ENCODE measurements around the gene LTBP4. TPM values are rescaled to one million over a fixed set of nuclear protein-coding genes. Genes with fewer than 3 reads are reported as not detected.

The LTBP4 gene
- polyA plus RNA-seq, 1 of the 3 experiments (the other 2 are of a cell fraction): 24.8 TPM

DNA sequence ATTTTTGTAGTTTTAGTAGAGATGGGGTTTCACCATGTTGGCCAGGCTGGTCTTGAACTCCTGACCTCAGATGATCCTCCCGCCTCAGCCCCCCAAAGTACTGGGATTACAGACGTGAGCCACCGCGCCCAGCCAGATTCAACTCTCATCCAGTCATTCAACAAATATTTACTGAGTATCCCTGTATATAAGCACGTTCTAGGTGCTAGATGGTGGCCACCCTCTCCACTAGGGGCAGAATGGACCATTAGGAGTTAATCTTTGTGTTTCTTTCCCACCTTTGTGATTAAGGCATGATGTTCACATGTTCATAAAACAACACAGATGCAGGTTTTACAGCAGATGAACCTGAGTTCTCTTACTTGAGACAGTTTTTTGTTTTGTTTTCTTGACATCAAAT is 17.2 kb upstream of the LTBP4 start:
- POLR2A ChIA-PET: no interaction called here
- no peaks in the 10 kb centered on the region for H3K4me1 ChIP-seq (ENCODE audit: control insufficient read depth in 1 of 2, insufficient read depth in 2 of 2, low read depth in 1 of 2, low read length in 1 of 2)

DNA sequence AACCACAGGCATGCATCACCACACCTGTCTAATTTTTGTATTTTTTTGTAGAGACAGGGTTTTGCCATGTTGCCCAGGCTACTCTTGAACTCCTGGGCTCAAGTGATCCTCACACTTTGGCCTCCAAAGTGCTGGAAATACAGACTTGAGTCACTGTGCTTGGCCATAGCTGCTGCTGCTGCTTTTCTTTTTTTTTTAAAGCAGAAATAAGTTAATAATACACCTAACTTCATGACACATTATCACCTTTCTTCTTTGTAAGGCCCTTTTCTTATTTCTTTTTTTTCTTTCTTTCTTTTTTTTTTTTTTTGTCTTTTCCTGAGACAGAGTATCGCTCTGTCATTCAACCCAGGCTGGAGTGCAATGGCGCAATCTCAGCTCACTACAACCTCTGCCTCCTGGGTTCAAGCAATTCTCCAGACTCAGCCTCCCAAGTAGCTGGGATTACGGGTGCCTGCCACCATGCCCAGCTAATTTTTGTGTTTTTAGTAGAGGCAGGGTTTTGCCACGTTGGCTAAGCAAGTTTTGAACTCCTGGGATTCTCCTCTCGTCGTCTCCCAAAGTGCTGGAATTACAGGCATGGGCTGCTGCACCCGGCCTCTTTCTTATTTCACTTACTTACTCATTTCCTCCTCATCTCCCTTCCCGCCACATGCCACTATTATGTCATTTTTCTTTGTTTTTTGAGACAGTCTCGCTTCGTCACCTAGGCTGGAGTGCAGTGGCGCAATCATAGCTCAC is 15.8 kb upstream of the LTBP4 start:
- no peak overlapping the region for H3K9ac ChIP-seq
- H3K36me3 ChIP-seq (replicated peaks in 1 of 2; ENCODE audit: control insufficient read depth in 1 of 2, insufficient read depth in 2 of 2, low read length in 1 of 2): peaks cover 0 to 14% of the 10 kb centered on the region in 2 experiments
- no peaks in the 10 kb centered on the region for H3K79me2 ChIP-seq (ENCODE audit: insufficient read depth)
- no peak overlapping the region for H2AFZ ChIP-seq (ENCODE audit: low read depth)
- no peaks in the 10 kb centered on the region for H4K20me1 ChIP-seq (ENCODE audit: insufficient read depth)
- H3K4me2 ChIP-seq: no peak overlapping the region
- H3K27ac ChIP-seq (ENCODE audit: low read depth in 2 of 2, low read length in 1 of 2): peak overlapping the region in 1 of 2 experiments; percentile 21; a peak in 1 of 4 replicates
- no peak for TF ChIP-seq SMC3 (IDR thresholded peaks at IDR 0.05; ENCODE audit: low read depth, low read length)
- TF ChIP-seq YY1 (IDR thresholded peaks at IDR 0.05; ENCODE audit: low read depth): no peak
- TF ChIP-seq, protein P1, sequence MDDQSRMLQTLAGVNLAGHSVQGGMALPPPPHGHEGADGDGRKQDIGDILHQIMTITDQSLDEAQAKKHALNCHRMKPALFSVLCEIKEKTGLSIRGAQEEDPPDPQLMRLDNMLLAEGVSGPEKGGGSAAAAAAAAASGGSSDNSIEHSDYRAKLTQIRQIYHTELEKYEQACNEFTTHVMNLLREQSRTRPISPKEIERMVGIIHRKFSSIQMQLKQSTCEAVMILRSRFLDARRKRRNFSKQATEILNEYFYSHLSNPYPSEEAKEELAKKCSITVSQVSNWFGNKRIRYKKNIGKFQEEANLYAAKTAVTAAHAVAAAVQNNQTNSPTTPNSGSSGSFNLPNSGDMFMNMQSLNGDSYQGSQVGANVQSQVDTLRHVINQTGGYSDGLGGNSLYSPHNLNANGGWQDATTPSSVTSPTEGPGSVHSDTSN (IDR thresholded peaks at IDR 0.05): no peak
- TF ChIP-seq EP300 (IDR thresholded peaks at IDR 0.05; ENCODE audit: borderline replicate concordance in 1 of 2, low read depth in 1 of 2, low read length in 1 of 2): no peak
- no peak for TF ChIP-seq RCOR1 (IDR thresholded peaks at IDR 0.05; ENCODE audit: low read length)
- TF ChIP-seq RAD21 (IDR thresholded peaks at IDR 0.05; ENCODE audit: low read length): no peak
- no peak for TF ChIP-seq FOSL2 (IDR thresholded peaks at IDR 0.05; ENCODE audit: borderline replicate concordance, low read depth)
- TF ChIP-seq ELF1 (IDR thresholded peaks at IDR 0.05): no peak
- no peak for TF ChIP-seq FOXM1 (IDR thresholded peaks at IDR 0.05; ENCODE audit: low read depth)
- TF ChIP-seq RXRA (IDR thresholded peaks at IDR 0.05; ENCODE audit: borderline replicate concordance, low read depth): no peak
- TF ChIP-seq RFX5 (IDR thresholded peaks at IDR 0.05; ENCODE audit: low read length): no peak
- no peak for TF ChIP-seq SIN3A (IDR thresholded peaks at IDR 0.05; ENCODE audit: borderline replicate concordance, low read depth, low read length)
- no peak for TF ChIP-seq IRF3 (IDR thresholded peaks at IDR 0.05; ENCODE audit: low read depth, low read length)
- TF ChIP-seq JUND (IDR thresholded peaks at IDR 0.05): no peak
- TF ChIP-seq, protein P2, sequence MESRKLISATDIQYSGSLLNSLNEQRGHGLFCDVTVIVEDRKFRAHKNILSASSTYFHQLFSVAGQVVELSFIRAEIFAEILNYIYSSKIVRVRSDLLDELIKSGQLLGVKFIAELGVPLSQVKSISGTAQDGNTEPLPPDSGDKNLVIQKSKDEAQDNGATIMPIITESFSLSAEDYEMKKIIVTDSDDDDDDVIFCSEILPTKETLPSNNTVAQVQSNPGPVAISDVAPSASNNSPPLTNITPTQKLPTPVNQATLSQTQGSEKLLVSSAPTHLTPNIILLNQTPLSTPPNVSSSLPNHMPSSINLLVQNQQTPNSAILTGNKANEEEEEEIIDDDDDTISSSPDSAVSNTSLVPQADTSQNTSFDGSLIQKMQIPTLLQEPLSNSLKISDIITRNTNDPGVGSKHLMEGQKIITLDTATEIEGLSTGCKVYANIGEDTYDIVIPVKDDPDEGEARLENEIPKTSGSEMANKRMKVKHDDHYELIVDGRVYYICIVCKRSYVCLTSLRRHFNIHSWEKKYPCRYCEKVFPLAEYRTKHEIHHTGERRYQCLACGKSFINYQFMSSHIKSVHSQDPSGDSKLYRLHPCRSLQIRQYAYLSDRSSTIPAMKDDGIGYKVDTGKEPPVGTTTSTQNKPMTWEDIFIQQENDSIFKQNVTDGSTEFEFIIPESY (IDR thresholded peaks at IDR 0.05; ENCODE audit: borderline replicate concordance, low read depth): no peak
- TF ChIP-seq TEAD4 (IDR thresholded peaks at IDR 0.05; ENCODE audit: borderline replicate concordance, insufficient read depth): no peak
- TF ChIP-seq MXI1 (IDR thresholded peaks at IDR 0.05; ENCODE audit: low read depth, low read length): no peak
- no peak for TF ChIP-seq MAX (IDR thresholded peaks at IDR 0.05; ENCODE audit: low read depth)
- H3K4me3 ChIP-seq (ENCODE audit: low read depth in 2 of 2, low read length in 1 of 2): no peak overlapping the region
- no peaks in the 10 kb centered on the region for H3K9me2 ChIP-seq
- H3K4me1 ChIP-seq (ENCODE audit: control insufficient read depth in 1 of 2, insufficient read depth in 2 of 2, low read depth in 1 of 2, low read length in 1 of 2): no peaks in the 10 kb centered on the region
- ChIA-PET CTCF (interaction anchor here (2.2 kb wide), 1 partner anchor 18 kb away, joined by 5 read pairs; no protein-coding TSS in a partner anchor), POLR2A (no interaction called here)
- no peak for DNase-seq
- no peaks in the 10 kb centered on the region for H3K27me3 ChIP-seq (ENCODE audit: insufficient read depth)
- WGBS (ENCODE audit: low lambda C conversion rate): 63% methylated on average over 11 of the region's 11 CpGs
- H3F3A ChIP-seq (replicated peaks; ENCODE audit: insufficient read depth): peaks cover 6% of the 10 kb centered on the region
- no peaks in the 10 kb centered on the region for H3K9me3 ChIP-seq

More for the DNA sequence above, 17.2 kb upstream of the LTBP4 start:
- Histone ChIP-seq H3K4me2 (no peak overlapping the region), H4K20me1 (ENCODE audit: insufficient read depth) (no peaks in the 10 kb centered on the region), H3F3A (replicated peaks; ENCODE audit: insufficient read depth) (peaks cover 6% of the 10 kb centered on the region), H3K9me3 (no peaks in the 10 kb centered on the region), H3K9me2 (no peaks in the 10 kb centered on the region), H2AFZ (ENCODE audit: low read depth) (no peak overlapping the region), H3K4me3 (ENCODE audit: low read depth in 2 of 2, low read length in 1 of 2) (no peak overlapping the region), H3K27ac (ENCODE audit: low read depth in 2 of 2, low read length in 1 of 2) (no peak overlapping the region), H3K9ac (no peak overlapping the region), H3K36me3 (replicated peaks in 1 of 2; ENCODE audit: control insufficient read depth in 1 of 2, insufficient read depth in 2 of 2, low read length in 1 of 2) (peaks cover 5 to 24% of the 10 kb centered on the region in 2 experiments), H3K27me3 (ENCODE audit: insufficient read depth) (no peaks in the 10 kb centered on the region), H3K79me2 (ENCODE audit: insufficient read depth) (no peaks in the 10 kb centered on the region)
- DNase-seq: peak; percentile 31
- CTCF ChIA-PET: interaction anchor here (0.6 to 1.7 kb wide), 3 partner anchors 11 to 286 kb away, joined by 3 to 5 read pairs (median 5); no protein-coding TSS in a partner anchor
- WGBS (ENCODE audit: low lambda C conversion rate): 65% methylated on average over 5 of the region's 5 CpGs
- no peak for TF ChIP-seq RXRA (IDR thresholded peaks at IDR 0.05; ENCODE audit: borderline replicate concordance, low read depth)
- no peak for TF ChIP-seq MXI1 (IDR thresholded peaks at IDR 0.05; ENCODE audit: low read depth, low read length)
- TF ChIP-seq SIN3A (IDR thresholded peaks at IDR 0.05; ENCODE audit: borderline replicate concordance, low read depth, low read length): no peak
- TF ChIP-seq, protein P3, sequence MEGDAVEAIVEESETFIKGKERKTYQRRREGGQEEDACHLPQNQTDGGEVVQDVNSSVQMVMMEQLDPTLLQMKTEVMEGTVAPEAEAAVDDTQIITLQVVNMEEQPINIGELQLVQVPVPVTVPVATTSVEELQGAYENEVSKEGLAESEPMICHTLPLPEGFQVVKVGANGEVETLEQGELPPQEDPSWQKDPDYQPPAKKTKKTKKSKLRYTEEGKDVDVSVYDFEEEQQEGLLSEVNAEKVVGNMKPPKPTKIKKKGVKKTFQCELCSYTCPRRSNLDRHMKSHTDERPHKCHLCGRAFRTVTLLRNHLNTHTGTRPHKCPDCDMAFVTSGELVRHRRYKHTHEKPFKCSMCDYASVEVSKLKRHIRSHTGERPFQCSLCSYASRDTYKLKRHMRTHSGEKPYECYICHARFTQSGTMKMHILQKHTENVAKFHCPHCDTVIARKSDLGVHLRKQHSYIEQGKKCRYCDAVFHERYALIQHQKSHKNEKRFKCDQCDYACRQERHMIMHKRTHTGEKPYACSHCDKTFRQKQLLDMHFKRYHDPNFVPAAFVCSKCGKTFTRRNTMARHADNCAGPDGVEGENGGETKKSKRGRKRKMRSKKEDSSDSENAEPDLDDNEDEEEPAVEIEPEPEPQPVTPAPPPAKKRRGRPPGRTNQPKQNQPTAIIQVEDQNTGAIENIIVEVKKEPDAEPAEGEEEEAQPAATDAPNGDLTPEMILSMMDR (IDR thresholded peaks at IDR 0.05): peak; percentile 47
